Large intestine (tissue), 3 donors: Measurements from ENCODE around the gene PCSK6. TPM values are rescaled to one million over a fixed set of nuclear protein-coding genes. Genes with fewer than 3 reads are reported as not detected.

ENCODE experiments used
- DNase-seq, 2 donors: peaks; one replicate each; pipeline versions ENCODE4 v3.0.0 to v3.0.0-alpha.2; 2013
- H3K27ac ChIP-seq: one replicate; pipeline ENCODE4 v1.5.1; 2013; ENCODE audit warnings: low read length
- H3K27me3 ChIP-seq: 2 replicates; pipeline ENCODE4 v1.6.1; 2013; ENCODE audit warnings: low read length; ENCODE audit not compliant: control insufficient read depth, insufficient read depth
- H3K36me3 ChIP-seq: 2 replicates; pipeline ENCODE4 v1.6.1; 2013; ENCODE audit warnings: low read length; ENCODE audit not compliant: control insufficient read depth, insufficient read depth
- H3K4me1 ChIP-seq: one replicate; pipeline ENCODE4 v1.6.1; 2013; ENCODE audit warnings: low read length; ENCODE audit not compliant: control insufficient read depth, insufficient read depth
- H3K4me3 ChIP-seq: one replicate; pipeline ENCODE4 v1.5.1; 2013; ENCODE audit warnings: low read length
- H3K9me3 ChIP-seq: one replicate; pipeline ENCODE4 v1.6.1; 2013; ENCODE audit warnings: mild to moderate bottlenecking, low read depth, low read length, moderate library complexity; ENCODE audit not compliant: control insufficient read depth
- WGBS: methylation state at CpG from one replicate; pipeline ENCODE4 v1.1.5; 2013; ENCODE audit warnings: low lambda C conversion rate; ENCODE audit not compliant: insufficient coverage; 5-methylcytosine and 5-hydroxymethylcytosine counted together
- polyA plus RNA-seq: library from polyadenylated mRNA; unstranded; fragments of 120-200 nt; gene quantifications from one replicate; pipeline ENCODE4 v1.2.1, GENCODE V29; 2013

Gene PCSK6
- polyA plus RNA-seq, 1 donor, result 22.2 TPM

DNA sequence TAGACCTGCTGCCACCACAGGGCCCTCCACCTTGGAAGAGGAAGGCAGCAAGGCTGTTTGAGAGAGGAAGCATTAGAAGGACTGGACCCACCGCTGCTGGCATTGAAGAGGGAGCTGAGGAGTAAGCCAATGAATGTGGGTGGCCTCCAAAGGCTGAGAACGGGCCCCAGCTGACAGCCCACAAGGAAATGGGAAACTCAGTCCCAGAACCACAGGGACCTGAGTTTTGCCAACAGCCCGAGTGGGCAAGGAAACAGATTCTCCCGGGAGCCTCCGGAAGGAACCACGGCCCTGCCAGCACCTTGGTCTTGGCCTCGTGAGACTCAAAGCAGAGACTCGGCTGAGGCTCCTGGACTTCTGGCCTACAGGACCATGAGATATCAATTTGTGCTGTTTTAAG, 99.0 kb downstream of the PCSK6 start:
- H3K27me3 ChIP-seq, result no peaks in the 10 kb centered on the region
- no peak overlapping the region for H3K4me3 ChIP-seq
- H3K36me3 ChIP-seq, result peaks cover 8% of the 10 kb centered on the region
- WGBS, result no CpG with 5 or more reads among the region's 8 CpGs
- H3K27ac ChIP-seq, result no peak overlapping the region
- DNase-seq, result no peak
- H3K4me1 ChIP-seq, result no peaks in the 10 kb centered on the region
- H3K9me3 ChIP-seq, result no peaks in the 10 kb centered on the region

DNA sequence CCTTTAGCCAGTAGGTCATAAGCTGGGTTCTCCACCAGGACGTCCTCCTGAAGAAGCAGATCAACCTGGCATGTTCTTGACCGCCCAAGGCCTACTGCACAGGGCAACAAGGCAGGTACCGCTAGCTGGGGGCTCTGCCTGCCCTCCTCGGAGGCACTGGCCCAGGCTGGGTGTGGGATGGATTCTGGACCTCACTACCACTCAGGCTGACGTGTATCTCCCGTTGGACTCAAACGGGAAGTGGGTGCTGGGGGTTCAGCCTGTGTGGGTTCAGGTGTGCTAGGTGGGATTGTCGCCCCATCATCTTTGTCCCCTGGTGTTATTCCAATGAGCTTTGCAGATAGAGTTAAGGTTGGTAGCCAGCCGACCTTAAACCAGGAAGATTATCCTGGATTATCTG, 99.4 kb downstream of the PCSK6 start:
- Histone ChIP-seq H3K4me1 (no peaks in the 10 kb centered on the region), H3K9me3 (no peaks in the 10 kb centered on the region), H3K4me3 (no peak overlapping the region), H3K27me3 (no peaks in the 10 kb centered on the region), H3K36me3 (peaks cover 8% of the 10 kb centered on the region), H3K27ac (no peak overlapping the region)
- WGBS, result no CpG with 5 or more reads among the region's 9 CpGs
- DNase-seq, result no peak

DNA sequence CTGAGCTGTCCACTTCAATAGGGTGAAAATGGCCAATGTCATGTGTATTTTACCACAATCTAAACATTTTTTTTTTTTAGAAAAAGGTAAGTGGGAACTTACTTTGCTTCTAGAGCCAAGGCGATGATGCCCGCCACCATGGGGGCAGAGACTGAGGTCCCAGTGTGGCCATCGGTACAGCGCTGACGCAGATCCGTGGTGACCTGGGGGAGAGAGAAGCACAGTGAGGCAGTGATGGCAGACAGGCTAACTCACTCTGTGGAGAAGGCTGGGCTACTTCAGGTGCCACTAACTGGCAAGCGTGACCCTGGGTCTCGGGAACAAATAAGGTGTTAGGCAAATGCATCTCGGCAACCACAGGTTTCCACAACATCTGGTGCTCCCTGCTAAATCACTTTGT, 100.1 kb downstream of the PCSK6 start:
- H3K4me1 ChIP-seq, result no peaks in the 10 kb centered on the region
- WGBS, result no CpG with 5 or more reads among the region's 9 CpGs
- no peak overlapping the region for H3K4me3 ChIP-seq
- no peak overlapping the region for H3K27ac ChIP-seq
- no peaks in the 10 kb centered on the region for H3K9me3 ChIP-seq
- peaks cover 8% of the 10 kb centered on the region for H3K36me3 ChIP-seq
- no peak for DNase-seq
- H3K27me3 ChIP-seq, result no peaks in the 10 kb centered on the region

DNA sequence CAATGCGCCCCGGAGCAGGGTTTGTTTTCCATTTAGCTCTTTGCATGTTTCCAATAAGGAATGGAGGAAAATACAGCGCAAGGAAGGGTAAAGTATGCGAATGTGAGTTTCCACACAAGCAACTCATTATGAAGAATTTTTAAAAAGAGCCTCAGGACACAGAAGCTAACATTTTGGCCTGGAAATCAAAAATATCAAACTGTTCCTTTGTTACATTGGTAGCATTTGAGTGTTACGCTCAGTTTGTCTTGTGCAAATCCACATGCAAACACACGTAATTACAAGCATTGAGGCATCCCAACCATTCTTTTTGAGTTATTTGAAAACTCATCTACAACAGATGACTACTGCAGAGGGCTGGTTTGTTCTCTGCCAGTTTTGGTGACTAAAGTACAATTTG, 101.5 kb downstream of the PCSK6 start:
- DNase-seq, result no peak
- peaks cover 11% of the 10 kb centered on the region for H3K36me3 ChIP-seq
- no peaks in the 10 kb centered on the region for H3K27me3 ChIP-seq
- H3K4me1 ChIP-seq, result no peaks in the 10 kb centered on the region
- H3K9me3 ChIP-seq, result no peaks in the 10 kb centered on the region
- WGBS, result 65% methylated on average over 2 of the region's 6 CpGs
- no peak overlapping the region for H3K4me3 ChIP-seq
- no peak overlapping the region for H3K27ac ChIP-seq

DNA sequence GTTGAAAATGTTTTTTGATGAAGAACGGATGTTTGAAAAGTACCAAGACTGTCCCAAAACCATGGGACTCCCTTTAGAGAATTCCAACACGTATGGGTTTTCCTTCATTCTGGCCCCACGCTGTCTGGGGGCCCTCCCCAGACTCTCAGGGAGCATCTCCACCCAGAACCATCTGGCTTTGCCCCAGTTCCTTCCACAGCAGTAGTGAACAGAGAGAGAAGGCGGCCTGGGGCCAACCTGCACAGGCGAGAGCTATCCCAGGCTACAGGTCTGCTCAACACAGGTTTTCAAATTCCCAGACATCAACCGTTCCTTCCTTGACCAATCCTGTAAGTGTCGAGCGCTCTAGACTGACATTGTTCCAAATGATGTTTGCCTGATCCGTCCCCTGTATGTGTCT, 101.9 kb downstream of the PCSK6 start:
- Histone ChIP-seq H3K9me3 (no peaks in the 10 kb centered on the region), H3K27me3 (no peaks in the 10 kb centered on the region), H3K4me3 (no peak overlapping the region), H3K4me1 (no peaks in the 10 kb centered on the region), H3K36me3 (peaks cover 11% of the 10 kb centered on the region), H3K27ac (no peak overlapping the region)
- DNase-seq, result no peak
- no CpG with 5 or more reads among the region's 9 CpGs for WGBS

DNA sequence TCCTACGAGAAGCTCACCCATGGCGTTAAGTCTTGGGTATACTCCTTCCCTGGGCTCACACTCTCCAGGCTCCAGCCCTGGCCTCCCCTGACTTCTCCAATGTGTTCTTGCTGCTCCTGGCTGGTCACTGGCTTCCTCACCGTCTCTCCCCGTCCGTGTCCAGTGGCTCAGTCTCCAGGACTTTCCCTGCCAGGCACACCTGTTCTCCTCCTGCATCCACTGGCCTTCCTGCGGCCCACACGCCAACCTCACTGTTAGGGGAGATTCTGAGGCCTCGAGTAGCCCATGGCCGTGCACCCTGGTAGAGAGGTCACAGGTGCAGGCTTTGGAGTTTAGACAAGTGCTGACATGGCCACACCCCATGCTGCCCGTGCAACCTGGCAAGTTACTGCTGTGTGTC, 102.5 kb downstream of the PCSK6 start:
- Histone ChIP-seq H3K4me1 (no peaks in the 10 kb centered on the region), H3K27me3 (no peaks in the 10 kb centered on the region), H3K9me3 (no peaks in the 10 kb centered on the region), H3K36me3 (peaks cover 13% of the 10 kb centered on the region), H3K27ac (no peak overlapping the region), H3K4me3 (no peak overlapping the region)
- no CpG with 5 or more reads among the region's 10 CpGs for WGBS
- DNase-seq, result no peak

DNA sequence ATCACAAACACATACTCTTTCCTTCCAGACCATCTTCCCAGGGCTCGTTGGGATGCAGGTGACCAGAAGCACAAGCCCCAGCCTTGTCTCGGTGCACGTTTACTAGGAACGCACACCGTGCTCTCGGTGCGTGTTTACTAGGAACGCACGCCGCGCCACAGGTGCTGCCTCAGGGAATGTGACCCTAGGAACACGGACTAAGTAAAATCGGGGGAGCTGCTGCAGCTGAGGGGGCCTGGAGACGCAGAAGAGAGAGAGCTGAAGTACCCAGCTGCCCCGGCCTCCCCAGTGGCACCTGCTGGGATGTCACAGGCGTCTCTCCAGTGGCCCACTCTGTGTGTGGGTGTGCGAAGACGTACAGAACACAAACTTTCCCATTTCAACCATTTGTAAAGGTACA, 103.5 kb downstream of the PCSK6 start:
- H3K27me3 ChIP-seq, result no peaks in the 10 kb centered on the region
- H3K4me3 ChIP-seq, result no peak overlapping the region
- H3K36me3 ChIP-seq, result peaks cover 13% of the 10 kb centered on the region
- no CpG with 5 or more reads among the region's 18 CpGs for WGBS
- no peak for DNase-seq
- H3K27ac ChIP-seq, result no peak overlapping the region
- no peaks in the 10 kb centered on the region for H3K9me3 ChIP-seq
- H3K4me1 ChIP-seq, result no peaks in the 10 kb centered on the region

DNA sequence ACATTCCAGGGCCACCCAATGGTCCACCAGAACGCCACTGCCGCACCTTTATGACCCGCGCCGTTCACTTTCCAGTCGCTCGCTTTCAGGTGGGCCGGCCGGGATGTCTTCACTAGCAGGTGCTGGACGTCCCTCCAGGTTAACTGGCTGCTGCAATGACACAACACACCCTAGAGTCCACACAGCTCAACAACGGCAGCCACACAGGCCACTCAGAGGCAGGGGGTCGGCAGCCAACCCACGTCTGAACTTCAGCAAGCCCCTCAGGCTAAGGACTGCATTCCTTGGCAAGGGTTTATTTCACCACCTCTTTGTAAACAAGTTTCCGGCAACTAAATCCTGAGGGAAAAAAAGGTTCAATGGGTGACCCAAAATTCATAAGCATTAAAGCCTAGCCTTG, 105.2 kb downstream of the PCSK6 start:
- Histone ChIP-seq H3K4me3 (no peak overlapping the region), H3K27me3 (no peaks in the 10 kb centered on the region), H3K4me1 (no peaks in the 10 kb centered on the region), H3K9me3 (no peaks in the 10 kb centered on the region), H3K36me3 (peaks cover 12% of the 10 kb centered on the region), H3K27ac (no peak overlapping the region)
- DNase-seq, result no peak
- WGBS, result no CpG with 5 or more reads among the region's 14 CpGs

DNA sequence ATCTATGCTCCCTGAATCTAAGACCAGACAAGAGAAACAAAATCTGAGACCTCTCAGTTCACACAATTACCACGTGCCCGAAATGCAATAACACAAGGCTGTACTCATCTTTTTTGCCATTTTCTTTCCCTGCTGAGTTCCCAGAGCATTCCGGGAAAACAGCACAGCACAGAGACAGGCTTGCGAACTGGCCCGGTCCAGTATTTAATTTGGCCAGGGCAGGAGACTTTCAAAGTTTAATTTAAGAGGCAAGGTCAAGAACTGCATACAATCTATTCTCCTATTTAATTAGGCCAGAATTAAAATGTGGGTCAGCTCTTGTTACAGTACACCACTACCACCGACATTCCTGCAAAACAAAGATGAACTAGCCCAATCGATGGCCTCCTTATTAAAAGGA, 107.0 kb downstream of the PCSK6 start:
- no peaks in the 10 kb centered on the region for H3K4me1 ChIP-seq
- no peak for DNase-seq
- H3K9me3 ChIP-seq, result no peaks in the 10 kb centered on the region
- peaks cover 10% of the 10 kb centered on the region for H3K36me3 ChIP-seq
- H3K4me3 ChIP-seq, result no peak overlapping the region
- WGBS, result no CpG with 5 or more reads among the region's 7 CpGs
- no peak overlapping the region for H3K27ac ChIP-seq
- H3K27me3 ChIP-seq, result no peaks in the 10 kb centered on the region

DNA sequence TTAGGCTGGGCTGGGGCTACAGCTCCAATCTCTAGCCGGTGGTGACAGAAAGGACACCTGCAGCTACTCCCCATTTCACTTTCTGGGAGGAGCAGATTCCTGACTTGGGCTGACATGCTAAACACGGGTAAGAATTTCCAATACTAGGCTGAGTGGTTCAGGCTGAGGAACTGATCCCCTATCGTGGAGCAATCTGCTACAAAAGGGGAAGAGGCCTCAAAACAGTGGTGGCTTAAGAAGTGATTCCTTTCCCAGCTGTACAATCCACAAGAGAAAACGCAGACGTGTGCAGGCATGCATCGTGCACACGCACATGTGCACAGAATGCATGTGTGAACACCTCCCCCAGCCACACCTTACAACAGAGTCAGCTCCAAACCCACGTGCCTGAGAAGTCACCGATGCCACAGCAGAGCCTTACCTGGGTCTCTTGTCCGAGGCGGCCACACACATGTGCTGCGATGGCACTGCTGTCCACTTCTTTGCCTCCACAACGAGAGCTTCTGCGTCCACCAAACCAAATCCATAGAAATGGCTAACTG, 107.8 kb downstream of the PCSK6 start:
- no peaks in the 10 kb centered on the region for H3K4me1 ChIP-seq
- no CpG with 5 or more reads among the region's 14 CpGs for WGBS
- H3K27ac ChIP-seq, result no peak overlapping the region
- H3K9me3 ChIP-seq, result no peaks in the 10 kb centered on the region
- no peaks in the 10 kb centered on the region for H3K27me3 ChIP-seq
- no peak overlapping the region for H3K4me3 ChIP-seq
- DNase-seq, result no peak
- peaks cover 10% of the 10 kb centered on the region for H3K36me3 ChIP-seq

DNA sequence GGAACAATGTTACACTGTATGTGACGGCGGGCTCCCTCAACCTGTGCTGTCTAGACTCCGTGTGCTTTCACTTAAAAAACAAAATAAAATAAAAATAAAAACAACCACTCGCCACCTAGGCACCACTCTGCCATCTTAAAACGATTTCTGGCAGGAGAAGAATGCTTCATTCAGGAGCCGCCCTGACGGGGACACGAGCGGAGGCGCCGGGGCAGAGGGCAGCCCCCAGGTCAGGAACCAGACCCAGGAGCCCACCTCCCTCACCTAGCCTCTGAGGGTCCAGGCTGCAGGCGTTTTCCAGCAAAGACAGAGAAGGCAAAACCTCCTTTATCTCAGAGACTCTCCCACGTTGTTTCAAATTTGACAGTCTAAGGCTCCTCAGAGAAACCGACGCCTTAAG, 109.4 kb downstream of the PCSK6 start:
- no peak for DNase-seq
- H3K4me3 ChIP-seq, result no peak overlapping the region
- no peaks in the 10 kb centered on the region for H3K4me1 ChIP-seq
- H3K36me3 ChIP-seq, result peaks cover 10% of the 10 kb centered on the region
- H3K27me3 ChIP-seq, result no peaks in the 10 kb centered on the region
- H3K9me3 ChIP-seq, result no peaks in the 10 kb centered on the region
- no peak overlapping the region for H3K27ac ChIP-seq
- WGBS, result 92% methylated on average over 2 of the region's 15 CpGs
